ENCODE results near the gene DKK2.

The DKK2 gene

DNA sequence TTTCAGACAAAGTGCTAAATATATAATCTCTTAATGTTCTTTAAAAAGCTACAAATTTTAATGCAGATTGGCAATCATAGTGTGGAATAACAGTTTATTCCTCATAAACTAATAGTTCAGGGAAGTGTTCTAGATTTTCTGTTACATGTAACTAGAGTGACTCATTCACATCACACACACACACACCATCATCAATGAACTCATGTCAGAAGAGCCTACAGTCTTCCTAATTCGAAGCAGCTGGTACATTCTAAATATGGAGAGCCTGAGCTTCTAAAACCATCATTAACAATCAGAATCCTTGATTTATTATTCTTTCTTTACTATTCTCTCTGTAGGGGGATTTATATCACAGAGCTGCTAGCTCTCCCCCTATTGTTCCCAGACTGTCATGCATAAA lies 49.6 kb downstream of the DKK2 start:
- H3K9me3 ChIP-seq (ENCODE audit: control insufficient read depth, insufficient read depth, low read length), result no peaks in the 10 kb centered on the region
- no peak overlapping the region for H3K9ac ChIP-seq (ENCODE audit: low read depth, low read length)
- H3K4me1 ChIP-seq (ENCODE audit: insufficient read depth, low read length), result peaks cover 6% of the 10 kb centered on the region; the same call in 1 of the 2 replicates
- no peaks in the 10 kb centered on the region for H3K36me3 ChIP-seq (ENCODE audit: insufficient read depth, low read length)

GRCh38 chr4:106985830-106986229 lies 50.3 kb downstream of the DKK2 start:
- H3K4me1 ChIP-seq (ENCODE audit: insufficient read depth, low read length), result peaks cover 8% of the 10 kb centered on the region; the same call in 1 of the 2 replicates

GRCh38 chr4:106982711-106983211 lies 53.4 kb downstream of the DKK2 start:
- Histone ChIP-seq H3K9me3 (ENCODE audit: control insufficient read depth, insufficient read depth, low read length) (no peaks in the 10 kb centered on the region; the same call in 1 of the 2 replicates), H3K9ac (ENCODE audit: low read depth, low read length) (no peak overlapping the region), H3K4me1 (ENCODE audit: insufficient read depth, low read length) (peaks cover 9% of the 10 kb centered on the region; the same call in 1 of the 2 replicates), H3K36me3 (ENCODE audit: insufficient read depth, low read length) (no peaks in the 10 kb centered on the region)

More at GRCh38 chr4:106985830-106986229, 50.3 kb downstream of the DKK2 start:
- Histone ChIP-seq H3K9ac (ENCODE audit: low read depth, low read length) (no peak overlapping the region), H3K9me3 (ENCODE audit: control insufficient read depth, insufficient read depth, low read length) (no peaks in the 10 kb centered on the region), H3K36me3 (ENCODE audit: insufficient read depth, low read length) (no peaks in the 10 kb centered on the region)

DNA sequence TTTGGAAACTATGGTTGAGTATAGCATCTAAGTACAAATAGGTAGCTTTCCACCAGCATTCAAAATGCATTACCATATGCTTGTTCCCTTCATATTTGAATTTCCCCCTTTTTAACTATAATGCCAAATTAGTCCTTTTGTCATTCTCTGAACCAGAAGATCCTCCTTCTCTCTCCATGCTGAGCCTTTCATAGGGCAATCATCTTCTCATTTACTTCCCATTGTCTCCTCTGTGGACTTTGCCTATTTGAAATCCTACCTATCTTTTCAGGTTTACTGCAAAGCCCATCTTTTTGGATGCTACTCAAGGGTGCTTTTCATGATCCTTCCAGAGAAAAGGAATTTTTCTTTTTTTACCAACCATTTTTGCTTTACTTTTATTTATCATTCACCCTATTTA lies 54.7 kb downstream of the DKK2 start:
- no peaks in the 10 kb centered on the region; the same call in 1 of the 2 replicates for H3K9me3 ChIP-seq (ENCODE audit: control insufficient read depth, insufficient read depth, low read length)
- H3K4me1 ChIP-seq (ENCODE audit: insufficient read depth, low read length), result peaks cover 9% of the 10 kb centered on the region; the same call in 1 of the 2 replicates
- no peaks in the 10 kb centered on the region for H3K36me3 ChIP-seq (ENCODE audit: insufficient read depth, low read length)
- H3K9ac ChIP-seq (ENCODE audit: low read depth, low read length), result no peak overlapping the region

GRCh38 chr4:106979476-106979875 lies 56.6 kb downstream of the DKK2 start:
- H3K36me3 ChIP-seq (ENCODE audit: insufficient read depth, low read length), result no peaks in the 10 kb centered on the region
- no peaks in the 10 kb centered on the region; the same call in 1 of the 2 replicates for H3K9me3 ChIP-seq (ENCODE audit: control insufficient read depth, insufficient read depth, low read length)
- H3K9ac ChIP-seq (ENCODE audit: low read depth, low read length), result no peak overlapping the region
- peaks cover 9% of the 10 kb centered on the region; the same call in 1 of the 2 replicates for H3K4me1 ChIP-seq (ENCODE audit: insufficient read depth, low read length)

DNA sequence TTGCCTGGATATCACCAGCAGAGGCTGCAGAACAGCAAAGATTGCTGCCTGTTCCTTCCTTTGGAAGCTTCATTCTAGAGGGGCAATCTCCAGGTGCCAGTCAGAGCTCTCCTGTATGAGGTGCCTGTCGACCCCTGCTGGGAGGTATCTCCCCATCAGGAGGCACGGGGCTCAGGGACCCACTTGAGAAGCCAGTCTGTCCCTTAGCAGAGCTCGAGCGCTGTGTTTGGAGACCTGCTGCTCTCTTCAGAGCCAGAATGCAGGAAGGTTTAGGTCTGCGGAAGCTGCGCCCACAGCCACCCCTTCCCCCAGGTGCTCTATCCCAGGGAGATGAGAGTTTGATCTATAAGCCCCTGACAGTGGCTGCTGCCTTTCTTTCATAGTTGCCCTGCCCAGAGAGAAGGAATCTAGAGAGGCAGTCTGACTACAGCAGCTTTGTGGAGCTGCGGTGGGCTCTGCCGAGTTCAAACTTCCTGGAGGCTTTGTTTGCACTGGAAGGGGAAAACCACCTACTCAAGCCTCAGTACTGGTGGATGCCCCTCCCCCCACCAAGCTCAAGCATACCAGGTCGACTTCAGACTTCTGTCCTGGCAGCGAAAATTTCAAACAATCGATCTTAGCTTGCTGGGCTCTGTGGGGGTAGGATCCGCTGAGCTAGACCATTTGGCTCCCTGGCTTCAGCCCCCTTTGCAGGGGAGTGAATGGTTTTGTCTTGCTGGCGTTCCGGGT lies 57.9 kb downstream of the DKK2 start:
- Histone ChIP-seq H3K4me1 (ENCODE audit: insufficient read depth, low read length) (peaks cover 9% of the 10 kb centered on the region; the same call in 1 of the 2 replicates), H3K9me3 (ENCODE audit: control insufficient read depth, insufficient read depth, low read length) (no peaks in the 10 kb centered on the region; the same call in 1 of the 2 replicates), H3K36me3 (ENCODE audit: insufficient read depth, low read length) (no peaks in the 10 kb centered on the region), H3K9ac (ENCODE audit: low read depth, low read length) (peak overlapping the region; percentile 28; the same call in 1 of the 2 replicates)

DNA sequence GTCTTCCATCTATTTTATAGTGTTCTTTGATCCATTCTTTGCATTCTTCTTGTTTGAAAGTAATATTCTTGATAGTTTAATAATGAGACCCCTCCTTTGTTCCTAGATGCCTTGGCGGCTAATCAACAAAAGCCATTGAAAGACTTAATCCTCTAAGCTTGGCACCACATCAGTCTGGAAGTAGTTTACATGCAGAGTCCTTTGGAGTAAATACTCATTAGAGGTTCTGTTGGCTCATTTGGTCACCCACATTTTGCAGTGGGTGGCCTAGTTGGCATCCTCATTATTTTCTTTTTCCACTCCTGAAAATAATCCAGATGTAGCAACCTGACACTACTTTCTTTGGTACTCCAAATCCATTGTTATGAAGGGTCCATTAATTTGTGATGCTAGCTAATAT lies 64.5 kb downstream of the DKK2 start:
- H3K4me1 ChIP-seq (ENCODE audit: insufficient read depth, low read length), result no peaks in the 10 kb centered on the region
- H3K9me3 ChIP-seq (ENCODE audit: control insufficient read depth, insufficient read depth, low read length), result no peaks in the 10 kb centered on the region
- H3K9ac ChIP-seq (ENCODE audit: low read depth, low read length), result no peak overlapping the region
- H3K36me3 ChIP-seq (ENCODE audit: insufficient read depth, low read length), result no peaks in the 10 kb centered on the region

DNA sequence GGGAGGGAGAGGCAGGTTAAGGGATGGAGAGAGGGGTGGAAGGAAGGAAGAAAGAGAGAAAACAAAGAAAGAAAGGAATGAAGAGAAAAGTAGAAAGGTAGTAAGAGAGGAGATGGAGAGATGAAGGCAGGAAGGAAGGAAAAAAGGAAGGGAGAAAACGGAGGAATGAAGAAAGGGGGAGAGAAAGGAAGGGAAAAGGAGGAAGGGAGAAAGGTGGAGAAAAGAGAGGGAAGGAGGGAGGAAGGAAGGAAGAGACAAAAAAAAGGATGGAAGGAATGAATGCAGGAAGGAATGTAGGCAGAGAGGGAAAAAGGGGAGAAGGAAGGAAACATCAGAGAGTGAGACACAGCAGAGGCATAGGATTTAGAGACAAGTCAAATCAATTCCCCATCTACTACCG lies 68.2 kb downstream of the DKK2 start:
- Histone ChIP-seq H3K4me1 (ENCODE audit: insufficient read depth, low read length) (no peaks in the 10 kb centered on the region), H3K9me3 (ENCODE audit: control insufficient read depth, insufficient read depth, low read length) (no peaks in the 10 kb centered on the region), H3K36me3 (ENCODE audit: insufficient read depth, low read length) (no peaks in the 10 kb centered on the region), H3K9ac (ENCODE audit: low read depth, low read length) (no peak overlapping the region)

GRCh38 chr4:106953036-106953705 lies 82.9 kb downstream of the DKK2 start:
- no peaks in the 10 kb centered on the region for H3K9me3 ChIP-seq (ENCODE audit: control insufficient read depth, insufficient read depth, low read length)
- H3K36me3 ChIP-seq (ENCODE audit: insufficient read depth, low read length), result no peaks in the 10 kb centered on the region
- no peaks in the 10 kb centered on the region for H3K4me1 ChIP-seq (ENCODE audit: insufficient read depth, low read length)
- no peak overlapping the region for H3K9ac ChIP-seq (ENCODE audit: low read depth, low read length)

GRCh38 chr4:106951891-106952290 lies 84.2 kb downstream of the DKK2 start:
- no peaks in the 10 kb centered on the region for H3K9me3 ChIP-seq (ENCODE audit: control insufficient read depth, insufficient read depth, low read length)

GRCh38 chr4:106941841-106942240 lies 94.3 kb downstream of the DKK2 start:
- H3K9me3 ChIP-seq (ENCODE audit: control insufficient read depth, insufficient read depth, low read length), result no peaks in the 10 kb centered on the region
- H3K4me1 ChIP-seq (ENCODE audit: insufficient read depth, low read length), result no peaks in the 10 kb centered on the region
- H3K9ac ChIP-seq (ENCODE audit: low read depth, low read length), result no peak overlapping the region
- H3K36me3 ChIP-seq (ENCODE audit: insufficient read depth, low read length), result no peaks in the 10 kb centered on the region

More at GRCh38 chr4:106951891-106952290, 84.2 kb downstream of the DKK2 start:
- no peaks in the 10 kb centered on the region for H3K4me1 ChIP-seq (ENCODE audit: insufficient read depth, low read length)
- no peaks in the 10 kb centered on the region for H3K36me3 ChIP-seq (ENCODE audit: insufficient read depth, low read length)
- no peak overlapping the region for H3K9ac ChIP-seq (ENCODE audit: low read depth, low read length)

- Histone ChIP-seq H3K9me3 (ENCODE audit: control insufficient read depth, insufficient read depth, low read length) (no peaks in the 10 kb centered on the region), H3K4me1 (ENCODE audit: insufficient read depth, low read length) (no peaks in the 10 kb centered on the region), H3K9ac (ENCODE audit: low read depth, low read length) (no peak overlapping the region), H3K36me3 (ENCODE audit: insufficient read depth, low read length) (no peaks in the 10 kb centered on the region)
Measured at GRCh38 chr4:106930522-106930921, 105.6 kb downstream of the DKK2 start.

GRCh38 chr4:106929248-106929647 lies 106.9 kb downstream of the DKK2 start:
- H3K9me3 ChIP-seq (ENCODE audit: control insufficient read depth, insufficient read depth, low read length), result no peaks in the 10 kb centered on the region
- H3K36me3 ChIP-seq (ENCODE audit: insufficient read depth, low read length), result no peaks in the 10 kb centered on the region
- H3K9ac ChIP-seq (ENCODE audit: low read depth, low read length), result no peak overlapping the region
- H3K4me1 ChIP-seq (ENCODE audit: insufficient read depth, low read length), result no peaks in the 10 kb centered on the region

- Histone ChIP-seq H3K4me1 (ENCODE audit: insufficient read depth, low read length) (no peaks in the 10 kb centered on the region), H3K36me3 (ENCODE audit: insufficient read depth, low read length) (no peaks in the 10 kb centered on the region), H3K9ac (ENCODE audit: low read depth, low read length) (no peak overlapping the region), H3K9me3 (ENCODE audit: control insufficient read depth, insufficient read depth, low read length) (no peaks in the 10 kb centered on the region)
Measured at GRCh38 chr4:106914223-106914622, 121.9 kb downstream of the DKK2 start.

All from ES-I3 (cell line).